Measurements from ENCODE around the gene LILRA6.
"Not testable (repeated sequence)": the region's sequence is repeated elsewhere in the genome, so short reads cannot be mapped to it uniquely, and the experiment has no call there.

LILRA6 gene

DNA sequence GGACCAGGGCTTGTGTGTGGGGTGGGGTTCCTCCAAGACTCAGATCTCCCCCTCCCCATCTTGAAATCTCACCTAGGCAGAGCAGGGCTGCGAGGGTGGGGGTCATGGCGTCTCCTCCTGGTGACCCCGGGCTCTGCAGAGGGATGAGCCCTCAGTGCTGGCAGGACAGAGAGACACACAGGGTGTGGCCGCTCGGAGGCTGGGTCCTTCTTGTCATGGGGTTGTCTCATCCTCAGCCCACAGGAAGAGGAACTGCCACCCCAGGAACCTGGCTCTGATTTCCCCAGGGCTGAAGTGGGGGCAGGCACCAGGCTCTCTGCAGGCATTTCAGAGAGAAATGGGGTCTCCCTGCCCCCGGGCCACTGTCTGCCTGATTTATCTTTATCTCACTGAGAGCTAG, at the start of gene LILRA6:
Gene LILRA6 (minus strand): TSS at position 145 of the 400 bp plus-strand sequence.
- DNase-seq (ENCODE audit: low read depth); H3K4me3 ChIP-seq (ENCODE audit: low read length): not testable (repeated sequence)

DNA sequence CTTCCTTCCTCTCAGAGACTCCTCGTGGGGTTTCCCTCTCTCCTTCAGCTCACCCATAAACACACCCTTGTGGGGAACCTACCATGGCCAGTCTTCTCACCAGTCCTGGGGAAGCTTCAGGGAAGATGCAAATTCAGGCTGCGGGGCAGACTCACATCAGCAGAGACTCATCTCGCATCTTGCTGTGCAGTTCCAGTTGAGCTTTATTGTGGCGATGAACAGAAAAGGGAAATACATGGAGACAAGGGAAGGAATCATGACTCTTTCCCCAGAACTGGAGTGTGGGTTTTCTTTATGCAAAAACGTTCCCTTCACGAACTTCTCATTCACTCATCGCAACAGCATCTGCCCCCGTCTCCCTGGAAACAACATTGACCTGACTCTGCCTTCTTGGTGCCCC, 46.6 kb upstream of the LILRA6 start:
- DNase-seq (ENCODE audit: low read depth); H3K4me3 ChIP-seq (ENCODE audit: low read length): not testable (repeated sequence)

DNA sequence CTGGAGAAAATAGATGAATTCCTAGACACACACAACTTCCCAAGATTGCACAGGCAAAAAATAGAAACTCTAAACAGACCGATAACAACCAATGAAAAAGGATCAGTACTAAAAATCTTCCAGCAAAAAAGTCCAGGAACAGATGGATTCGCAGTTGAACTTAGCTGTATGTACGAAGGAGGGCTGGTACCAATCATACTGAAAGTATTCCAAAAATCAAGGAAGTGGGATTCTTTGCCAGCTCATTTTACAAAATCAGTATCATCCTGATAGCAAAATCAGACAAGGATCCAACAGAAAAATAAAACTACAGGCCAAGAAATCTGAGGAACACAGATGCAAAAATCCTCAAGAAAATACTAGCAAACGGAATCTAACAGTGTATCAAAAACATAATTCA, 44.9 kb upstream of the LILRA6 start:
- TF ChIP-seq, protein P1, sequence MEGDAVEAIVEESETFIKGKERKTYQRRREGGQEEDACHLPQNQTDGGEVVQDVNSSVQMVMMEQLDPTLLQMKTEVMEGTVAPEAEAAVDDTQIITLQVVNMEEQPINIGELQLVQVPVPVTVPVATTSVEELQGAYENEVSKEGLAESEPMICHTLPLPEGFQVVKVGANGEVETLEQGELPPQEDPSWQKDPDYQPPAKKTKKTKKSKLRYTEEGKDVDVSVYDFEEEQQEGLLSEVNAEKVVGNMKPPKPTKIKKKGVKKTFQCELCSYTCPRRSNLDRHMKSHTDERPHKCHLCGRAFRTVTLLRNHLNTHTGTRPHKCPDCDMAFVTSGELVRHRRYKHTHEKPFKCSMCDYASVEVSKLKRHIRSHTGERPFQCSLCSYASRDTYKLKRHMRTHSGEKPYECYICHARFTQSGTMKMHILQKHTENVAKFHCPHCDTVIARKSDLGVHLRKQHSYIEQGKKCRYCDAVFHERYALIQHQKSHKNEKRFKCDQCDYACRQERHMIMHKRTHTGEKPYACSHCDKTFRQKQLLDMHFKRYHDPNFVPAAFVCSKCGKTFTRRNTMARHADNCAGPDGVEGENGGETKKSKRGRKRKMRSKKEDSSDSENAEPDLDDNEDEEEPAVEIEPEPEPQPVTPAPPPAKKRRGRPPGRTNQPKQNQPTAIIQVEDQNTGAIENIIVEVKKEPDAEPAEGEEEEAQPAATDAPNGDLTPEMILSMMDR (conservative IDR thresholded peaks at IDR 0.05; ENCODE audit: low read depth, low read length) = no peak
- H3K4me3 ChIP-seq (ENCODE audit: low read length) = no peak overlapping the region
- DNase-seq (ENCODE audit: low read depth) = no peak

DNA sequence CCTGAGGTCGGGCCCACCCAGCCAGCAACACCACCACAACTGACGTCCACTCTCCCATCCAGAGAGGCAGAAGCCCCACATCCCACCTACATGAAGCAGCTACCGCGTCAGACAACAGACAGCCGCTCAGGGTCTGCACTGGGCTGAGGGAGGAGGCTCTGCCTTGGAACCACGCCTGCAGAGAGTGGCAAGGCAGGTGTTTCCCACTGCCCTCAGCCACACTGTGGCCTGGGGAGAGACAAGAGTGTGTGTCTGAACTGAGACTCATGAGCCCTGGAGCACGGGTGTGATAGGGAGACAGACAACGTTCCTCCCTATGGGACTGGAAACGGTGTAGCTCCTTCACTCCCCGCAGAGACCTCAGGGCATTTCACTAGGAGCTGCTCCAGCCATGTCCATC, 43.7 kb upstream of the LILRA6 start:
- H3K4me3 ChIP-seq (ENCODE audit: low read length); DNase-seq (ENCODE audit: low read depth): not testable (repeated sequence)

DNA sequence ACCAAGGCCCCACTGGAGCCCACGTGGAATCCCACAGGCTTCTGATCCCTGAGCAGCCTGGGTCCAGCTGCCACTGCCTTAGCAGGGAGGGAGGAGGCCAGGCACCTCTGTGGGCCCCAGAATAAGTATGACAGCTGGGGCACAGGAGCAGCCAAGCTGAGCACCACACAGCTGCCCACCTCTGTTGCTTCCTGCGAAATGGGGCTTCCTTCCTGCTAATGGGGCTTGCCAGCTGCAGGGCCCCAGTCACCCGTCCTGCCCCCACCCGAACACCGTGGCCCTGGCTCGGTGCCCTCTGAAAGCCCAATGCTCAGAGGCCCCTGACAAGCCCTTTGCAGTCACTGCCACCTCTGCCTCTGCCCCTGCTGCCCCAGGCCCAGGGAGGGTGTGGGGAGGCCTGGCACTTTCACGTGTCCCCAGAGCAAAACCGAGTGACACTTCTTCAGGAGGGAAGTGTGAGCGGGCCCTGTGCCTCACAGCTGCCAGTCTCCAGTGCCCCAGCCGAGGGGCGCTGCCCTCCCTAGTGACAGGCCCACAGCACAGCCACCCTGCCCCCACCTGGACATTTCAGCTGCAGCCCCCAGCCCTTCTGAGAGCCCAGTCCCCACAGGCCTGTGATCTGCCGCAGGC, 43.0 kb upstream of the LILRA6 start:
- H3K4me3 ChIP-seq (ENCODE audit: low read length); DNase-seq (ENCODE audit: low read depth): not testable (repeated sequence)

DNA sequence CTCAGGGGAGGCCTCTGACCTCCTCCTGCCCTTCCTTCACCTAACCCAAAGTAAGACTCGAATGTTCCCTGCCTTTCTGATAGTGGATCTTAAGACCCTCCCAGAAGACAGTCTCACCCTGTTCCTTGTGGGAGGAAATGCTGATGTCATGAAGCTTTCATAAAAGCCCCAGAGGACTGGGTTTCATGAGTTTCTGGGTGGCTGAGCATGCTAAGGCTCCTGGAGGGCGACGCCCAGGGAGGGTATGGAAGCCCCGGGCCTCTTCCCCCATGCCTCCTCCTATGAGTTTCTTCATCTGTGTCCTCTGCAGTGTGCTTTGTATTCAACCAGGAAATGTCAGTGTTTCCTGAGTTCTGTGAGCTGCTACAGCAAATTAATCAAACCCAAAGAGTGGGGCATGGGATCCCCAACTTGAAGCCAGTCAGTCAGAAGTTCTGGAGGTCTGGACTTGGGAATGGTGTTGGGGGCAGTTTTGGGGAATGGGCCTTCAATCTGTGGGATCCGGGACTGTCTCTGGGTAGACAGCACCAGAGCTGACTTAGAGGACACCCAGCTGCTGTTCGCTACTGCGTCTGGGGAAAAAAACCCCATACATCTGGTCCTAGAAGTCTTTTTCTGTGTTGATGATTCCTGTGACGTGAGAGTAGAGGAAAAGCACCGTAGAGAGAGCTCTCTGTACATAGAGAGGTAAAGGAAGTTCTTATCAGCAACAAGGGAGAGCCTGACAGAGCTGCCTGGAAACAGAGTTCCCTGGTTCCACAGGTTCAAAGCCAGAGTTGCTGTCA, 40.3 kb upstream of the LILRA6 start:
- DNase-seq (ENCODE audit: low read depth) = no peak

DNA sequence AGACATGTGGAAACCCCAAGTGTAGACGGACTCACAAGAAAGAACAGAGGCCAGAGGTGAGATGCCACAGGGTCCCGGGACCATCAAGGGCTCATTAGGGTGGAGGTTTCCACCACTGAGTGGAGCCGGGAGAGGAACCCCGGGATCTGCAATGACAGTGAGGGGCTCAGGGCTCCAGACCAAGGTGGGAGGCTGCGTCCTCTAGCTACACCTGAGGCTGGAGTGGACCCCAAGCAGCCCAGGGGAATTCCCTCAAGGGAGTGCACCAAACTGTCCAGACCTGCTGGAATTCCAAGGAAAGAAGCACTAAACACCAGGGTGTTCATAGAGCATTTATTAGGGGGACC, 39.1 kb upstream of the LILRA6 start:
- not testable (repeated sequence) for DNase-seq (ENCODE audit: low read depth); H3K4me3 ChIP-seq (ENCODE audit: low read length)

More for the DNA sequence above, 40.3 kb upstream of the LILRA6 start:
- TF ChIP-seq, protein P1 (conservative IDR thresholded peaks at IDR 0.05; ENCODE audit: low read depth, low read length) = no peak
- no peak overlapping the region for H3K4me3 ChIP-seq (ENCODE audit: low read length)

DNA sequence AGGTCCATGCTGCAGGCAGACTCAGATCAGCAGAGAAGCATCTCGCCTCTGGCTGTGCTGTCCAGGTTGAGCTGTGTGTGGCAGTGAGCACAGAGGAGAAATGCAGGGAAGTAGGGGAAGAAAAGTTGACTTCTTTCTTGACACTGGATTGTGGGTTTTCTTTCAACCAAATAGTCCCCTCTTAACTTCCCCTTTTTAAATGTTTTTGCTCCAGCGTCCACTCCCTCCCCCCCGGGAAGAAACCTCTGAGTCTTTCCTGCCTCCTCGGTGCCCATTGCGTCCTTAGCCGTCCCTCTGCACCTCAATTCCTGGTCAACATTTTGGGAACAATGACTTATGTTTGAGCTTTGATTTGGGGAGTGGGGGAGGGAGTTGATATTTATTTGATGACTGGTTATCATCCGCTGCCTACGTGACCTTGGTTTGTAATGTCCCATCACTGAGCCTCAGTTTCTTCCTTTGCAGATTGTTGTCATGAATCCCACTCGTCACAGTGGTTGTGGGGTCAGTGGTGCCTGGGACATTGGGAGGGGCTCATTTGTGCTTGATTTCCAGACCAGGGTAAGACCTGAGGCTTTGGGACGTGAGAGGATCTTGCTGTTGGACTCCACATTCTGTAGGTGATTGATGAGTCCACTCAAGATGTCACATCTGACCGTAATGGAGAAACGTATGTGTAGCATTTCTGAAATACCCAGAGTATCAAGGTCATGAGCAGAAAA, 38.6 kb upstream of the LILRA6 start, which contains the start of gene LILRB2:
Gene LILRB2 (minus strand): TSS at position 104 of the 722 bp plus-strand sequence. CDS start 614 bp downstream, outside the sequence.
- TF ChIP-seq, protein P1 (conservative IDR thresholded peaks at IDR 0.05; ENCODE audit: low read depth, low read length) = no peak
- no peak for DNase-seq (ENCODE audit: low read depth)
- H3K4me3 ChIP-seq (ENCODE audit: low read length) = no peak within 1 kb of the TSS

DNA sequence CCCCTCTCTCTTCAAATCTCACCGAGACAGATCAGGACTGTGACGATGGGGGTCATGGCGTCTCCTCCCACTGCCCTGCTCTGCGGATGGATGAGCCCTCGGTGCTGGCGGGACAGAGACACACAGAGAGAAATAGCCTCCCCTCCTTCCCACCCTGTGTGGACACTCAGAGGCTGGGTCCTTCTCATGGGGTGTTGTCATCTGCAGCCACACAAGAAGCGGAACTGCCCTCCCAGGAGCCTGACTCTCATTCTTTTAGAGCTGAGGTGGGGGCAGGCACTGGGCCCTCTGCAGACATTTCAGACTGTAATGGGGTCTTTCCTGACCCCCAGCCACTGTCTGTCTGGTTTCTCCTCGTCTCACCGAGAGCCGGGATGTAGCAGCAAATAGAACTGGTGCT, 37.9 kb upstream of the LILRA6 start:
- not testable (repeated sequence) for H3K4me3 ChIP-seq (ENCODE audit: low read length); DNase-seq (ENCODE audit: low read depth)

DNA sequence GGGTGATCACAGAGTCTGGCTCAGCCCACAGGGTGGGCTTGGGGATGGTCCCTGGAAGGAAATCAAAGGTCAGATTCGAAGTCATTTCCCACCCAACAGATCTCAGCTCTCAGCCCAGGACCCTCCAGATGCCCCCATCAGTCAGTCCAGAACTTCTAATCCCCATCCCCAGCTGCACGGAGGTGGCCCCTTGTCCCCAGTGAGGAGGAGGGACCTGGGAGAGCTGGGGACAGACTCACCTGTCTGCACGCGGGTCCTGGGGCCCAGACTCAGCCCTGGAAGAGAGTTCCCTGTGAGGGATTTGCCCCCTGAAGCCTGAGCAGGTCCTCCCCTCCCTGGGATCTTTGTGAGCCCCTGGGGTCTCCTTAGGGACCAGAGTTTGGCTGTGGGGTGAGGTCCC, 37.4 kb upstream of the LILRA6 start:
- not testable (repeated sequence) for H3K4me3 ChIP-seq (ENCODE audit: low read length); DNase-seq (ENCODE audit: low read depth)

Measured in retinal pigment epithelial cell (primary cell).